GM10847 (cell line): ENCODE measurements around the gene MTX1.

ENCODE experiments used
- POLR2A ChIP-seq: IDR thresholded peaks from 2 replicates; pipeline ENCODE4 v1.6.1; 2011; ENCODE audit not compliant: insufficient read length; ENCODE audit errors: extremely low read depth

The MTX1 gene

DNA sequence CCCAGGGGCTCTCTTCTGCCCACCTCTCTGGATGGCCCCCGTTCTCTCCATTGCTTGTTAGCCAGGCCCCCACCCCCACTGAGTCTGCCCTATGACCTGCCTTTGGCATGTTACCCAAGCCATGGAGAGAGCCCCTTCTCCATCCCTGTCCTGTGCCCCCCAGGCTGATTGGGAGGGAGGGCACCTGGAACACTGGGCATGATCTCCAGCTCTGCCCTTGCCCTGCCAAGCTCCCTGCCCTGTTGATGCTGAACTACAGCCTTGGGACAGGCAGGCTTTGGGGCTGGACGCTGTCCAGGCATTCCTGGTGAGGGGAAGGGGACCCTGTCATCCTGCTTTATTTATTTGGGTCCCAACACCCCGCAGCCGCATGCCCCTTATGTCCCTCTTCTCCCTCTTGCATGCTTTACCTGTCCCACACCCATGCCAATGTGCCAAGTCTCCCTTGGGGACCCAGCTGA lies 24.1 kb upstream of the MTX1 start:
- TF ChIP-seq POLR2A, result no peak

DNA sequence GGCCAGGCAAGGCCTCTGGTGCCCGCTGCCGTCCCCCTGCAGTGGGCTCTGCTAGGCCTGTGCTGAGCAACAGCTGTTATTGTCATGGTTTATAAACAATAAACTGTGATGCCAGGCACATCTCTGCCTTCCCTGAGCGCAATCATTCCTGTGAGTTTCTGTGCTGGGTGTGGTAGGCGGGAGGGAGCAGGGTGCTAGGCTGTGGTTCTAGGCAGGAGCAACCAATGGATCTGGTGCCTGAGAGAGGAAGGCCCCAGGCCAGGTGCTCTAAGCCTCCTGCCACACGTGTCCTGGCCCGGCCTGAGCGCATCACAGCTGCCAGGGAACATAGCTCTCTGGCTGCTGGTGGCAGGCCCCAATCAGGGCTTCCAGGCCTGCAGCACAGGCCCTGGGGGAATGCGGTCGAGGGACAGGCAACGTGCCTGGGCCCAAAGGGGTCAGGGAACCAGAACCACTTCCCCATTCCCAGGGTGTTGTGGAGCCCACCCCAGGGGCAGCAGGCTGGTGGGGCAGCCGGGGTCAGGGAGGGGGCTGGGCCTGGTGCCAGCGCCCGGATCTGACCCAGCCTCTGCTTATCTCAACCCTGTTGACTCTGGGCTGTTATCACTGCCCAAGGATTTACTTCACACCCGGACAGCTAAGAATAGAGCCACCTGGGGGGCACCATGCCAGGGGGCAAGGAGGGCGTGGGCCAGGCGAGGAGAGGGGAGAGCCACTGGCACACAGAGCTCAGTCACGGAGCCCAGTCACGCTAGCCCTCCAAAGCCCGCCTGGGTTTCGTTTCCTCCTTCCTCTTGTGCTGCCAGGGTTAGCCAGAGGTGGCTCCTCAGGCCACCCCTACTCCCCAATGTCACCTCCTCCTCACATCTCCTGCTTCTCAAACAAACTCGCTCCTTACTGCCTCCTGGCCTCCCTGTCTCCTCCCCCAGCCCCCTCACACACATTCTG lies 23.4 kb upstream of the MTX1 start:
- TF ChIP-seq POLR2A, result no peak

DNA sequence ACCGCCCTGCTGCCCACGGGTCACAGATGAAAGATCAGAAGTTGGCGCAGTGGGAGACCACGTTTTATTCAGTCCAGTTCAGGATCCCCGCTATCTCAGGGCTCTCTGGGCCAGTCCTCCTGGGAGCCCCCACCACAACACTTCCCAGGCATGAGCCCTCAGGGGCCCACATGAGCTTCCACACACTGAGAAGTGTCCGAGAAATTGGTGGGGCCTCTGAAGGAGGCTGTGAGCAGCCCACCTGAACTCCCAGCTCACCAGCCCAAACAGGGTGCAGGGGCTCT lies 22.8 kb upstream of the MTX1 start:
- no peak for TF ChIP-seq POLR2A

DNA sequence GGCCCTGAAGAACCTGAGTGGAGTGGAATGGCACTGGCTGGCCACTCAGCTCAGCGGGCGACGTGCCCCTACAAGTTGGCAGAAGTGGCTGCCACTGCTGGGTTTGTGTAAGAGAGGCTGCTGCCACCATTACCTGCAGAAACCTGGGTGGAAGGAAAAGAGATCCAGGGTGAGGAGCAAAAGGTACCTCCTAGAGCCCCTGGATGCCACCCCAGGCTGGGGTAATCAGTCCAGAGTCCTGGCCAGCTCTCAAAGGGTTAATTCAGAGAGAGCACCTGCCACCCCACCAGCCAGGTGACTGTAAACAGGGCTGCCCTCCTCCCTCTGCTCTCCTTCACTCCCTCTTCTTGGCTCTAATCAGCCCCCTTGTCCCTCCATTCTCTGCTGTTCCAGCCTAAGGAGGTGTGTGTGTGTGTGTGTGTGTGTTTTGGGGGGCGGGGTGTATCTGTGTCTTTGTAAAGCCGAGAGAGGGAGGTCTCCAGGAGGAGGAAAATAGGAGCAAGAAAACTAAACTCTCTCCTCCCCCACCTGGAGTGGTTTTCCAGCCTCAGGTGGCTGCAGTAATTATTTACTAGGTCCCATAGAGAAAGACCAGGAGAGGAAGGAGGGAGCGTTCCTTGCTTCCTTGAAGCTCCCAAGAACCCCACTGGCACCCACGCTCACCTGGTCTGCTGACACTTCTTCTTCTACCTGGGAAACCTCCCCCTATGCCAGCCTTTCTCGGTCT lies 22.3 kb upstream of the MTX1 start:
- no peak for TF ChIP-seq POLR2A

DNA sequence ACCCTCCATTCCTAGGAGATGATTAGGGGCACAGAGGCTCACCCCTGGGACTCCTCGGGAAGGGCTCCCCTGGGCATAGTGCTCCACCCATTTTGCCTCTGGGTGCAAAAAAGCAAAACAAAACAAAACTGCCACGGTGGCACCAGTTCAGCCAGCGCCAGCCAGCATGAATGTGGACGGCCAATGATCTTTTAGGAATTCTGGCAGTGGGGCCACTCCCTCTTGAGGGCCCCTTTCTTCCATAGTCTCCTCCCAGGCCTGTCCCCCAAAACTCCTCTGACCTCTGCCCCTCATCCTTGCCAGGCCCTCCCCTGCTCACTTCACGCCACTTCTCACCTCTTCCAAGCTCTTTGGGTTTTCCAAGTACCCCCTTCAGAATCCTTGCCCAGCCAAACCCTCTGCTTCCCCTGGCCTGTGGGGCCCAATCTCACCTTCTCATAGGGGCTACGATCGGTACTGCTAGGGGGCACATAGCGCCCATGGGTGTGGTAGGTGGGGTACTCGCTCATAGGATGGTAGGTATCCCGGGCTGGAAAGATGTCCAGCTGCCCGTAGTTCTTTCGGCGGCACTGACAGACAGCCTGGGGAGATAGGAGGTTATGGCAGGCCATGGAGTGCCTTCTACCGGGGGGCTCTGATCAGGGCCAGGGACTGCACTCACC lies 21.6 kb upstream of the MTX1 start:
- no peak for TF ChIP-seq POLR2A

DNA sequence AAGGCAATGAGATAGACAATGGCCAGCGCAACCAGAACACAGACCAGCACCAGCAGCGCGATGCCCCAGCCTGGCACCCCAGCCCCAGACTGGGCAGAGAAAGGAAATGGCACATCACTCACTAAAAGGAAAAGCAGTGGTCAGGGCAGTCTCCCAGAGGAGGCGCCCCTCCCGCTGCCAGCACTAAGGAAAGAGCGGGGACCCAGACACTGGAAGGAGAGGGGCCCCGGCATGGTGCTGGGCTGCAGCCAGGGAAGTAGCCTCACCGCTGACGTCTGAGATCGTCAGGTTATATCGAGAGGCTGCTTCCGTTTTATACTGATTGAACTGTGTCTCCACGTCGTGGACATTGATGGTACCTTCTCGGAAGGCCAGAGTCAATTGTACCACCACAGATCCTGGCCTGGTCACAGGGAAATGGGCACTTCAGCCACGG lies 21.0 kb upstream of the MTX1 start:
- no peak for TF ChIP-seq POLR2A

DNA sequence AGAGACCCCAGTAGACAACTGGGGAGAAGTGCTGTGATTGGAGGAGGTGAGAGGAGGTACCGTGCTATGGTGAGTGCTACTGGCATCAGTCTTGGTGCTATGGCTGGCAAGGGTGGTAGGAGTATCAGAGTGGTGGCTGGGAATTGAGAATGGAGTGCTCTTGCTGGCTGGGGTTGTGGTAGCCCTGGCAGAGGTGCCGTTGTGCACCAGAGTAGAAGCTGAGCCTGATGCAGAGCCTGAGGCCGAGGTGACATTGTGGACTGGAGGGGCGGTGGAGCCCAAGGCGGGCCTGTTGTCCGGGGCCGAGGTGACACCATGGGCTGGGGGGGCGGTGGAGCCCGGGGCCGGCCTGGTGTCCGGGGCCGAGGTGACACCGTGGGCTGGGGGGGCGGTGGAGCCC lies 20.2 kb upstream of the MTX1 start:
- no peak for TF ChIP-seq POLR2A

DNA sequence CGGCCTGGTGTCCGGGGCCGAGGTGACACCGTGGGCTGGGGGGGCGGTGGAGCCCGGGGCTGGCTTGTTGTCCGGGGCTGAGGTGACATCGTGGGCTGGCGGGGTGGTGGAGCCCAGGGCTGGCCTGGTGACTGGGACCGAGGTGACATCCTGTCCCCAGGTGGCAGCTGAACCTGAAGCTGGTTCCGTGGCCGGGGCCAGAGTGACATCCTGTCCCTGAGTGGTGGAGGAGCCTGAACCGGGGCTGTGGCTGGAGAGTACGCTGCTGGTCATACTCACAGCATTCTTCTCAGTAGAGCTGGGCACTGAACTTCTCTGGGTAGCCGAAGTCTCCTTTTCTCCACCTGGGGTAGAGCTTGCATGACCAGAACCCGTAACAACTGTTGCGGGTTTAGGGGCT lies 16.6 kb upstream of the MTX1 start:
- TF ChIP-seq POLR2A, result no peak

DNA sequence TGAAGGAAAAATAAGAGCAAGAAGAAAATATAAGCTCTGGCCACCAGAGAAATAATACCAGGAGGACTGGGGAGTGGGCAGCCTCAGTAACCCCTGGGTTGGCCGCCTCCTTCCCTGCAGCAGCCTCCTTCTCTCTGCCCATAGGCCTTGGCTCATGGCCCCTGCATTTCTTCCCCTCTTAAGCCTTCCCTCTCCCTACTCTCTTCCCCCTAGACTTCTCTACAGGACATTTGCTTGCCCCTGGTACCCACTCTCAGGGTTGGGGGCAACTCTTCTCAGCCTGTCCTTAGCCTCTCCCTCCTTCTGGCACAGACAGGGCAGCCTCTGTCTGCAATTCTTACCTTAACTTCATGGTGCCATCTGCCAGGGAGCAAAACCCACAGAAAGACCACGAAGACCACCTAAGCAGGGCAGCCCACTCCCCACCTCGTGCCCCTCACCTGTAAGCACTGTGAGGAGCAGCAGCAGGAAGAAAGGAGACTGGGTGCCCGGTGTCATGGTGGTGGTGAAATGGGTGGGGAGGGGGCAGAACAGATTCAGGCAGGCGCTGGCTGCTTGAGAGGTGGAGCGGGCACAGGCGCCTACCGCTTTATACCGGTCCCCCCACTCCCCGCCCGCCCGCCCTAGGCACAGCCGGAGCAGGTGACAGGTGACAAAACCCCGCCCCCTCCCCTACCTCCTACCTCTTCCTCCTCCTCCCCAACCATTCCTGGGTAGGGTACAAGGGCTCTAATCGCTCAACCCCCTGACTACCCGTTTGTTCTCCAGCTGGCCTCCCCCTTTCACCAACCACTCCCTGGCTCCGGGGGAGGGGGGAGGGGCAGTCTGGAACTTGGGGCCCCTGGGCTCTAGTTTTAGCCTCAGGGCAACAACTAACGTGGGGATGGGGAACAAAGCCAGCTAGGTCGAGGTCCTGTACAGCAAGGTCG lies 15.9 kb upstream of the MTX1 start:
- no peak for TF ChIP-seq POLR2A

DNA sequence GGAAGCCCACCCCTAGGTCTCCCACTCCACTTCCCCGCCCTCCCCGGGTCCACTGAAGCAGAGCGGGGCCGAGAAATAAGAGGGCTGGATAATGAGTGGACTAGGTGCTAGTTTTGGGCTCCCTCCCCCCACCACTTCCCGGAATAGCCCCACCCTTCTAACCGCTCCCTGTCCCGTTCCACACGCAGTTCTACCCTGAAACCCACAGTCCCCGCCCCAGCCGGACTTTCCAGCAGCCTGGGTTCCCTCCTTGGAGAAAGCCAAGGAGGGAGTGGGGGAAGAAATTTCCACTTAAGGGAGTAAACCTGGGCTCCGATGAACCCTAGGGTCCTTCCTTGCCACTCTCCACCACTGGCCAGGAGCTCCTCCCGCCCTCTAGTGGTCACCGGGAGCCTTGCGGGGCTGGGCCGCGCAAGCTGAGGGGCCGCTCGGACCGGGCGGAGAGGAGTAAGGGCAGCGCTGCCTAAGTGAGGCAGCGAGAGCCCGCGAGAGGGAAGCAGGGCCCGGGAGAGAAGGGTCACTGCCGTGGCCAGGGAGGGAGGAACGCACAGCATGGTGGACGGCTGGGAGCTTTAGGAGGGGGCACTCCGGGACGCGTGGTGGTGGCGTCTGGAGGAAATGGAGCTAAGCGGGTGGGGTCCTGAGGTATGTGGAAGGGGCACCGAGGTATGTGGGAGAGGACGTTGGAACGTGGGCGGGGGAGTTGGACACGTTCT lies 15.1 kb upstream of the MTX1 start:
- peak; percentile 21 for TF ChIP-seq POLR2A

DNA sequence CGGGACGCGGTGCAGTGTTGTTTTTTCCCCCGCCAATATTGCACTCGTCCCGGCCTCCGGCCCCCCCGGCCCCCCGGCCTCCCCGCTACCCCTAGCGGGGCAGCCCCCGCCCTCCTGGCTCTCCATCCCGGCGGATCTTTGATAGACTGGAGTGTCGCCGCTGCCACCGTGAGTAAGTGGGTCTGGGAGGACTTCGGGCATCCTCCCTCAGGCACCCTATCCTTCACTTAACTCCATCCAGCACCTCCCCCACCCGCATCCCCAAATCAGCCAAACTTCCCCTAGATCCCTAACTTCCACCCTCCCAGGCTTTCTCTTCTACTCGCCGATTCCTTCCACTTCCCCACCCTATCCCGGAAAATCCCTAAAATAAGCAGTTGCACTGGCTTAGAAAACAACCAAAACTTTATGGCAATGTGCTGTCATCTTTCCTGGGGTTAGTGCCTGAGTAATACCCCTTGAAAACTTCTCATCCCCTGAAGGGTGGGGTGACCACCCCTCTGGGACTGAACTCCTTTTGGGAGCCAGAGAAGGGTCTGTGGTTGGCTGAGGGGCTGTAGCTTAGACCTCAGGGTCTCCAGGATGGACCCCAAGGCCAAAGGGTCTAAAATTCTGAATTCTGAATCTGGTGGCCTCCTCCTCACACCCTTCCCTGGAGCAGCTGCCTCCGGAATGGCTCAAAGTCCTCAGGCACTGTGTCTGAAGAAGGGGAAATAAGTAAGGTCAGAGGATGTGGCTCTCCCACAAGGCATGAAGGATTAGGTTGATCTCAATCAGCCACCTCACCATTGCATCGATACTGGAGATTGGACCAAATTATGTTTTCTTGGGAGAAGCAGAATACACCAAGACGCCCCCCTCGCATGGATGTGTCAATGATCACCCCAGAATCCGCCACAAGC lies 13.0 kb upstream of the MTX1 start:
- TF ChIP-seq POLR2A, result no peak

DNA sequence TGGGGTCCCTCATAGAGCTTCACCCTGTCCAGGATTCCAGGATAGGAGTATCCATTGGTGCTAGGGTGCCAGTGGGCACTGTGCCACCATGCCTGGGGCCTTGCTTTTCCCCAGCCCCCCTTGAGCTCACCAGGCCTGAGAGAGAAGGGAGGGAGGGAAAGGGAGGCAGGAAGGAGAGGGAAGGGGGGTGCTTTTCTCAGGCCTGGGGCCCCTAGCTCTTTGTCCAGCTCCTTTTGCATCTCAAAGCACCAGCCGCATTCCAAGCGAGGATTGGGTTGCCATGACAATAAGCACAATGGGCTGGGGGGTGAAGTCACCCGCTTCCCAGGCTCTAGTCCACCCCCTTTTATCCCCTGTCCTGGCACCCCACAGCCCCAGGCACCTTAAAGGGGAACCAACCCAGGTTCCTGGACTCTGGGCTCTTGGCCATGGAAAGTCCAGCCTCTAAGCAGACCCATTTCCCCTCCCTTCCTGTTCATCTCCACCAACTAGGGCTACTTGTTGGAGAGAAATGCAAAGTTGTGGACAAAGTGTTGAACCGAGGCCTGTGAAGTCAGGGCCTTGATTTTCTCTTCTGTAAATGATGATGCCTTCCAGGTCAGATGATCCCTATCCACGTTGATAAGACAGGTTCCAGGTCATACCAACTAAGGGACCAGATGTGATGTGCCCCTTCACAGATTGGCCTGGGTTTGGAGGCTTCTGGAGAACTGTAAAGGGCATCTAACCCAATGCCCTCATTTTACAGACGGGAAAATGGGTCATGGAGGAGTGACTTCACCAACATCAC lies 12.2 kb upstream of the MTX1 start:
- no peak for TF ChIP-seq POLR2A
